GM13976 (cell line): Measurements from ENCODE around the gene VPS8.

Experiments
- DNase-seq: peaks from one replicate; pipeline ENCODE4 v3.0.0; 2012; ENCODE audit warnings: low spot score
- CTCF ChIP-seq: IDR thresholded peaks from 2 replicates; pipeline ENCODE4 v1.5.1; 2012; ENCODE audit warnings: borderline replicate concordance, mild to moderate bottlenecking; ENCODE audit not compliant: insufficient read depth; ENCODE audit errors: extremely low read depth, missing control alignments, control extremely low read depth
- in situ Hi-C: fragments of 300-500 bp; cut with MboI; formaldehyde crosslinking; loops from one replicate; pipeline ENCODE4 v1.12.0; 2022; ENCODE audit warnings: low sequenced_read_pairs, mixed read lengths, inconsistent platforms; ENCODE audit not compliant: unreplicated experiment

Gene VPS8

GRCh38 chr3:184845819-184846218 lies 33.9 kb downstream of the VPS8 start:
- TF ChIP-seq CTCF, result no peak

GRCh38 chr3:184846496-184846895 lies 34.5 kb downstream of the VPS8 start:
- no peak for TF ChIP-seq CTCF
- no peak for DNase-seq
- in situ Hi-C loops, result no loop called here

More at GRCh38 chr3:184845819-184846218, 33.9 kb downstream of the VPS8 start:
- DNase-seq, result no peak
- in situ Hi-C loops, result no loop called here

- in situ Hi-C loops, result no loop called here
- no peak for DNase-seq
- TF ChIP-seq CTCF, result no peak
Measured at GRCh38 chr3:184848934-184849333, 37.0 kb downstream of the VPS8 start.

- no peak for DNase-seq
- TF ChIP-seq CTCF, result no peak
Measured at GRCh38 chr3:184850201-184850600, 38.2 kb downstream of the VPS8 start.

GRCh38 chr3:184857099-184857498 lies 45.1 kb downstream of the VPS8 start:
- no peak for TF ChIP-seq CTCF
- in situ Hi-C loops, result no loop called here
- DNase-seq, result no peak

More at GRCh38 chr3:184850201-184850600, 38.2 kb downstream of the VPS8 start:
- in situ Hi-C loops, result no loop called here

- no peak for TF ChIP-seq CTCF
- DNase-seq, result no peak
- in situ Hi-C loops, result no loop called here
Measured at GRCh38 chr3:184864000-184864399, 52.0 kb downstream of the VPS8 start.

- TF ChIP-seq CTCF, result no peak
- in situ Hi-C loops, result no loop called here
- no peak for DNase-seq
Measured at GRCh38 chr3:184868477-184868876, 56.5 kb downstream of the VPS8 start.
